Adrenal gland (tissue), 12 donors: ENCODE measurements around the gene XRN1. TPM values are rescaled to one million over a fixed set of nuclear protein-coding genes. Genes with fewer than 3 reads are reported as not detected.

Source experiments
- DNase-seq, 7 donors: peaks; one replicate each; pipeline ENCODE4 v3.0.0-alpha.2; 2019 to 2020
- H3K27ac ChIP-seq, 5 donors: fragments of 200-600 bp; sonication (generic) in 4 of 5; 1 replicate in 3 of 5; 2 replicates in 2 of 5; pipeline versions ENCODE4 v1.5.1 to v1.8.0; 2016 to 2020; ENCODE audit warnings: mild to moderate bottlenecking in 1 of 5
- H3K27me3 ChIP-seq: fragments of 200-600 bp; 2 replicates; pipeline ENCODE4 v1.8.0; 2021
- H3K36me3 ChIP-seq, 2 donors: fragments of 200-600 bp; replicated peaks in 1 of 2; 1 replicate in 1 of 2; 2 replicates in 1 of 2; pipeline versions ENCODE4 v1.5.1 to v1.8.0; 2018 to 2022
- H3K4me1 ChIP-seq, 2 donors: fragments of 200-600 bp; replicated peaks in 1 of 2; 1 replicate in 1 of 2; 2 replicates in 1 of 2; pipeline versions ENCODE4 v1.5.1 to v1.8.0; 2018 to 2021
- H3K4me3 ChIP-seq, 4 donors: fragments of 200-600 bp; sonication (generic) in 3 of 4; one replicate each; pipeline ENCODE4 v1.5.1; 2016 to 2018
- H3K9me3 ChIP-seq, 3 donors: fragments of 200-600 bp; sonication (generic) in 1 of 3; replicated peaks in 1 of 3; 1 replicate in 2 of 3; 2 replicates in 1 of 3; pipeline versions ENCODE4 v1.5.1 to v1.8.0; 2016 to 2021
- POLR2A ChIP-seq, 2 donors: fragments of 450-650 bp; IDR thresholded peaks; one replicate each; pipeline ENCODE4 v1.6.1; 2017; ENCODE audit warnings: antibody characterized with exemption in 2 of 2, mild to moderate bottlenecking in 2 of 2, moderate library complexity in 1 of 2
- WGBS, 4 donors: extraction: QIAGEN DNeasy Blood & Tissue Kit in 2 of 4; methylation state at CpG; one replicate each; pipeline versions ENCODE4 v1.1.5 to v1.1.7; 2013 to 2017; 5-methylcytosine and 5-hydroxymethylcytosine counted together
- intact Hi-C, 2 donors: fragments of 100-400 bp; cut with DNase I; formaldehyde crosslinking; loops; one replicate each; pipeline versions ENCODE4 v1.14.1 to v1.15.0; 2022 to 2023
- polyA plus RNA-seq, 3 donors: library from polyadenylated mRNA; stranded (reverse); fragments of 200-250 nt in 2 of 3; fragments of 350-450 nt in 1 of 3; fragmentation: Illumina TruSeq in 1 of 3; extraction: RNeasy Lipid Tissue Mini Kit (QIAGEN cat#74804) in 1 of 3; gene quantifications; one replicate each; pipeline ENCODE4 v1.2.3, GENCODE V29; 2013 to 2014
- total RNA-seq, 9 donors: library from RNA; depleted of rRNA in 4 of 9; stranded (reverse); fragments of >200 nt in 4 of 9; fragments of 120-200 nt in 1 of 9; fragmentation: NEBNext Ultra II Directional in 1 of 9; extraction: Animal tissue kit (Norgen Biotek cat#: 25700) in 1 of 9; gene quantifications; one replicate each; pipeline versions ENCODE4 v1.1.0 to v1.2.4, GENCODE V29; 2013 to 2023
- TF ChIP-seq, protein P1 (sequence below), 6 experiments: fragments of 450-650 bp in 4 of 6; fragments of 200-600 bp in 2 of 6; sonication (generic) in 1 of 6; IDR thresholded peaks; 1 replicate in 5 of 6; 2 replicates in 1 of 6; pipeline versions ENCODE4 v1.5.1 to v1.8.0; 2016 to 2021; ENCODE audit warnings: antibody characterized with exemption in 6 of 6, mild to moderate bottlenecking in 2 of 6, moderate library complexity in 1 of 6
- donor health status: healthy with polysubstance abuse.
- donor health status: Bipolar disorder and iron deficiency.
- donor health status: DM: yes; HTN: yes; CAD: no.
- donor health status: DM: no; HTN: no; CAD: no.
- donor health status: DM: no; HTN: no; CAD: no.
- donor health status: DM: yes; HTN: yes; CAD: no.

Gene XRN1
- total and polyA plus RNA-seq, 12 donors, result 6.3 to 73.6 (median 31.0) TPM

- no peak for TF ChIP-seq POLR2A (IDR thresholded peaks at IDR 0.05)
- TF ChIP-seq, protein P1, sequence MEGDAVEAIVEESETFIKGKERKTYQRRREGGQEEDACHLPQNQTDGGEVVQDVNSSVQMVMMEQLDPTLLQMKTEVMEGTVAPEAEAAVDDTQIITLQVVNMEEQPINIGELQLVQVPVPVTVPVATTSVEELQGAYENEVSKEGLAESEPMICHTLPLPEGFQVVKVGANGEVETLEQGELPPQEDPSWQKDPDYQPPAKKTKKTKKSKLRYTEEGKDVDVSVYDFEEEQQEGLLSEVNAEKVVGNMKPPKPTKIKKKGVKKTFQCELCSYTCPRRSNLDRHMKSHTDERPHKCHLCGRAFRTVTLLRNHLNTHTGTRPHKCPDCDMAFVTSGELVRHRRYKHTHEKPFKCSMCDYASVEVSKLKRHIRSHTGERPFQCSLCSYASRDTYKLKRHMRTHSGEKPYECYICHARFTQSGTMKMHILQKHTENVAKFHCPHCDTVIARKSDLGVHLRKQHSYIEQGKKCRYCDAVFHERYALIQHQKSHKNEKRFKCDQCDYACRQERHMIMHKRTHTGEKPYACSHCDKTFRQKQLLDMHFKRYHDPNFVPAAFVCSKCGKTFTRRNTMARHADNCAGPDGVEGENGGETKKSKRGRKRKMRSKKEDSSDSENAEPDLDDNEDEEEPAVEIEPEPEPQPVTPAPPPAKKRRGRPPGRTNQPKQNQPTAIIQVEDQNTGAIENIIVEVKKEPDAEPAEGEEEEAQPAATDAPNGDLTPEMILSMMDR (IDR thresholded peaks at IDR 0.05), result no peak
- Histone ChIP-seq H3K4me3 (no peak overlapping the region), H3K27me3 (no peaks in the 10 kb centered on the region), H3K9me3 (no peaks in the 10 kb centered on the region), H3K27ac (no peak overlapping the region), H3K4me1 (no peaks in the 10 kb centered on the region), H3K36me3 (peaks cover 0 to 11% of the 10 kb centered on the region in 2 donors)
- DNase-seq, result no peak
- intact Hi-C loops, result no loop called here
- 72 to 95% (median 93%) methylated on average over 3 of the region's 3 CpGs for WGBS, 4 donors
Observed at GRCh38 chr3:142459096-142459495, 11.3 kb upstream of the XRN1 start.

DNA sequence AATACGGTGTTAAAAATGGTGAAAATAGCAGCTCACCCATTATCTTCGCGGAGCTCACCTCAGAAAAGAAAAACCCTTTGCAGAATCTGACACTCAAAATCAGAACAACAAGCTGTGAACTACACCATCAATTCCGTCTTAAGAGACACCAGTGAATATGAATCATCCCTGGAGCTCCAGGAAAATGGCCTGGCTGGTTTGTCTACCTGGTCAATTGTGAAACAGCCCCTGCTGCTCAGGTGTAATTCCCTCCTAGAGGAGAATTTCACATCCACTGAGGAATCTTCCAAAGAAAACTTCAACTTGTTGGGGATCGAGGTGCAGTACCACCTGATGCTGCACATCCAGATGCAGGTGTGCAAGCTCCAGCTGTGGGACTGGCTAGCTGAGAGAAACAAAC lies 3.0 kb upstream of the XRN1 start:
- Histone ChIP-seq H3K27ac (no peak overlapping the region), H3K4me1 (peaks cover 0 to 12% of the 10 kb centered on the region in 2 donors), H3K36me3 (peaks cover 0 to 34% of the 10 kb centered on the region in 2 donors), H3K9me3 (no peaks in the 10 kb centered on the region), H3K27me3 (no peaks in the 10 kb centered on the region), H3K4me3 (no peak overlapping the region)
- intact Hi-C loops, result no loop called here
- whole genome bisulfite sequencing, 4 donors, result 92 to 97% (median 95%) methylated on average over 5 of the region's 5 CpGs
- no peak for TF ChIP-seq POLR2A (IDR thresholded peaks at IDR 0.05)
- TF ChIP-seq, protein P1 (IDR thresholded peaks at IDR 0.05), result no peak
- DNase-seq, result no peak

- no peak for DNase-seq
- TF ChIP-seq POLR2A (IDR thresholded peaks at IDR 0.05), result no peak
- TF ChIP-seq, protein P1 (IDR thresholded peaks at IDR 0.05), result no peak
- H3K4me1 ChIP-seq, result peaks cover 0 to 19% of the 10 kb centered on the region in 2 donors
- intact Hi-C loops, result no loop called here
- peaks cover 0 to 34% of the 10 kb centered on the region in 2 donors for H3K36me3 ChIP-seq
- H3K27ac ChIP-seq, result no peak overlapping the region
- H3K9me3 ChIP-seq, result no peaks in the 10 kb centered on the region
- 95 to 100% (median 97%) methylated on average over 3 of the region's 3 CpGs for WGBS, 4 donors
- H3K27me3 ChIP-seq, result no peaks in the 10 kb centered on the region
- no peak overlapping the region for H3K4me3 ChIP-seq
Observed at GRCh38 chr3:142450189-142450588, 2.4 kb upstream of the XRN1 start.

DNA sequence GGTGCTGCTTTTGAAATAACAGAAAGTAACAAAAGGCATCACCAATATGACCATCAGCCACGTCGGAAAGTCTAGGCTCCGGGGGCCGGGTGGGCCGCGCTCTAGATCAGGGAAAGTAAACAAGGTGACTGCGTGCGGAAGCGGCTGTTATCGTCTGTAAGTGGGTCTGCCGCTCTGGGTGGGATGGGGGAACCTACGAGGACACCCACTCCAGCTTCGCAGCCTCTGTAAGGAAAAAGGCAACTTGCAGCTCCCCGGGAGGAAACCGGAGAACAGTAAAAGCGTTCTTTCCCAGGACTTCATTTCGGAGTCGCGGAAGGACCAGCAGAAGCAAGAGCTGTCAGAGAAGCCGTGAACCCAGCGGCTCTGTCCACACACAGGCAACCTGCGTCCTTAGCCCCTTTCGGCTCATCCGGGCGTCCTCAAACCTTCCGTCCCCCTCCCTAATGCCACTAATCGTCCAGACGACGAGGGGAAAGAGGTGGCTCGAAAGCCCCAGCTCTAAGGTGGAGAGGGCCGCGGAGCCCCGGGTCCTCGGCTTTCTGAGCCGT lies 461 bp downstream of the XRN1 start:
- TF ChIP-seq, protein P1 (IDR thresholded peaks at IDR 0.05), result no peak
- no peak for TF ChIP-seq POLR2A (IDR thresholded peaks at IDR 0.05)
- 0 to 1% (median 0%) methylated on average over 15 to 35 of the region's 35 CpGs for WGBS, 4 donors
- peaks cover 5 to 31% of the 10 kb centered on the region in 2 donors for H3K4me1 ChIP-seq
- intact Hi-C loops, result no loop called here
- no peaks in the 10 kb centered on the region for H3K9me3 ChIP-seq
- peaks cover 0 to 26% of the 10 kb centered on the region in 2 donors for H3K36me3 ChIP-seq
- H3K4me3 ChIP-seq, result peak overlapping the region; percentile 22 to 97 (median 78)
- H3K27me3 ChIP-seq, result no peaks in the 10 kb centered on the region
- peak; percentile 46 to 71 (median 57) for DNase-seq
- peak overlapping the region; percentile 96 to 100 (median 98) for H3K27ac ChIP-seq
